HepG2 (cell line): ENCODE results near the gene VEGFB. TPM values are rescaled to one million over a fixed set of nuclear protein-coding genes. Genes with fewer than 3 reads are reported as not detected.

Experiments
- CHD2 ChIP-seq: IDR thresholded peaks from 2 replicates; pipeline ENCODE4 v1.6.1; 2011; ENCODE audit warnings: low read depth, low read length, improper control_type of control experiment
- ELF3 ChIP-seq: IDR thresholded peaks from 2 replicates; pipeline ENCODE4 v1.6.1; 2016; ENCODE audit warnings: missing genetic modification reagents, missing compliant biosample characterization
- ELK4 ChIP-seq: sonication (generic); formaldehyde crosslinking; IDR thresholded peaks from 2 replicates; pipeline ENCODE4 v1.9.0; 2021; ENCODE audit warnings: missing genetic modification reagents, borderline replicate concordance
- HOXD1 ChIP-seq: sonication (generic); formaldehyde crosslinking; IDR thresholded peaks from 2 replicates; pipeline ENCODE4 v1.5.0; 2020; ENCODE audit warnings: missing genetic modification reagents
- MXI1 ChIP-seq: IDR thresholded peaks from 3 replicates; pipeline ENCODE4 v1.6.1; 2012; ENCODE audit warnings: low read depth, low read length, inconsistent platforms, borderline replicate concordance
- NFIB ChIP-seq: sonication (generic); formaldehyde crosslinking; IDR thresholded peaks from 2 replicates; pipeline ENCODE4 v1.9.0; 2021; ENCODE audit warnings: missing genetic modification reagents, mild to moderate bottlenecking, borderline replicate concordance
- RELA ChIP-seq: sonication (generic); formaldehyde crosslinking; IDR thresholded peaks from 2 replicates; pipeline ENCODE4 v1.4.0; 2020; ENCODE audit warnings: missing genetic modification reagents
- THYN1 ChIP-seq: sonication (generic); formaldehyde crosslinking; IDR thresholded peaks from 2 replicates; pipeline ENCODE4 v1.8.1; 2023; ENCODE audit warnings: low read depth, mild to moderate bottlenecking, moderate library complexity, missing genetic modification reagents, borderline replicate concordance
- YY1 ChIP-seq: IDR thresholded peaks from 2 replicates; pipeline ENCODE4 v1.6.1; 2011; ENCODE audit warnings: low read length, low read depth, moderate library complexity, mild to moderate bottlenecking; ENCODE audit not compliant: insufficient read depth, insufficient replicate concordance
- ZBTB37 ChIP-seq: sonication (generic); formaldehyde crosslinking; IDR thresholded peaks from 2 replicates; pipeline ENCODE4 v1.4.0; 2020; ENCODE audit warnings: mild to moderate bottlenecking, missing genetic modification reagents
- ZNF225 ChIP-seq: sonication (generic); formaldehyde crosslinking; IDR thresholded peaks from 2 replicates; pipeline ENCODE4 v1.4.0; 2020; ENCODE audit warnings: mild to moderate bottlenecking, missing genetic modification reagents
- ZNF407 ChIP-seq: sonication (generic); formaldehyde crosslinking; IDR thresholded peaks from one replicate; pipeline ENCODE4 v1.5.1; 2020; ENCODE audit warnings: mild to moderate bottlenecking, missing genetic modification reagents; ENCODE audit errors: not compliant biosample characterization
- ZNF549 ChIP-seq: sonication (generic); formaldehyde crosslinking; IDR thresholded peaks from 2 replicates; pipeline ENCODE4 v1.5.0; 2020; ENCODE audit warnings: missing genetic modification reagents
- ZNF557 ChIP-seq: sonication (generic); formaldehyde crosslinking; IDR thresholded peaks from 2 replicates; pipeline ENCODE4 v1.4.0; 2020; ENCODE audit warnings: missing genetic modification reagents
- ZNF749 ChIP-seq: sonication (generic); formaldehyde crosslinking; IDR thresholded peaks from 2 replicates; pipeline ENCODE4 v1.8.0; 2022; ENCODE audit warnings: mild to moderate bottlenecking, missing genetic modification reagents, moderate library complexity, borderline replicate concordance
- ZNF75D ChIP-seq: sonication (generic); formaldehyde crosslinking; IDR thresholded peaks from 2 replicates; pipeline ENCODE4 v1.8.1; 2023; ENCODE audit warnings: missing genetic modification reagents, mild to moderate bottlenecking, borderline replicate concordance
- ZNF777 ChIP-seq: sonication (generic); formaldehyde crosslinking; IDR thresholded peaks from 2 replicates; pipeline ENCODE4 v1.4.0; 2020; ENCODE audit warnings: missing genetic modification reagents
- ZNF792 ChIP-seq: IDR thresholded peaks from 2 replicates; pipeline ENCODE4 v1.6.1; 2016
- polyA plus RNA-seq, 8 experiments: library from polyadenylated mRNA; depleted of rRNA in 3 of 8; stranded (reverse) in 7 of 8; unstranded in 1 of 8; fragments of >200 nt; fragmentation: Illumina TruSeq in 4 of 8; extraction: Trizol in 4 of 8; gene quantifications; 2 replicates each; pipeline versions ENCODE4 v1.2.1 to v1.2.3, GENCODE V29; 2011 to 2016; ENCODE audit warnings: low read depth in 4 of 8, missing spikeins in 1 of 8, mixed read lengths in 1 of 8; ENCODE audit not compliant: insufficient read depth in 1 of 8
- total RNA-seq, 5 experiments: library from RNA; depleted of rRNA; stranded (reverse); fragments of >200 nt; fragmentation: Illumina TruSeq; extraction: Trizol; gene quantifications; 2 replicates each; pipeline ENCODE4 v1.2.3, GENCODE V29; 2016; ENCODE audit warnings: low read depth in 1 of 5

The VEGFB gene
- total and polyA plus RNA-seq, 2 of the 13 experiments (the other 11 are each of a cell fraction or from before 2014, with no cell fraction given), result 9.0 to 11.3 TPM

- TF ChIP-seq ZNF749 (CRISPR knock-in tag), result no peak
- no peak for TF ChIP-seq RELA (CRISPR knock-in tag)
- TF ChIP-seq HOXD1 (CRISPR knock-in tag), result 0 out of 2 replicates have a peak, but pooled peaks have one; percentile 55
- no peak for TF ChIP-seq ZNF792
- no peak for TF ChIP-seq ZNF407 (CRISPR knock-in tag)
- no peak for TF ChIP-seq NFIB (CRISPR knock-in tag)
- no peak for TF ChIP-seq THYN1 (CRISPR knock-in tag)
- TF ChIP-seq ELK4 (CRISPR knock-in tag), result no peak
- no peak for TF ChIP-seq ZNF225 (CRISPR knock-in tag)
- TF ChIP-seq CHD2, result no peak
- TF ChIP-seq MXI1, result peak; percentile 27; the same call in 1 of the 3 replicates
- TF ChIP-seq YY1, result peak; percentile 88
- TF ChIP-seq ZNF75D, result no peak
- TF ChIP-seq ZBTB37, result no peak
- TF ChIP-seq ZNF557 (CRISPR knock-in tag), result no peak
- peak; percentile 9; the same call in 1 of the 2 replicates for TF ChIP-seq ELF3 (CRISPR knock-in tag)
- TF ChIP-seq ZNF777 (CRISPR knock-in tag), result peak; percentile 60; the same call in 1 of the 2 replicates
- TF ChIP-seq ZNF549 (CRISPR knock-in tag), result 0 out of 2 replicates have a peak, but pooled peaks have one; percentile 59
These were observed 7.3 kb downstream of the VEGFB start (continued) for GRCh38 chr11:64241491-64242374.
